Activated naive CD4-positive, alpha-beta T cell (primary cell): Measurements from ENCODE around the gene OR8D2.
"Not testable (repeated sequence)": the region's sequence is repeated elsewhere in the genome, so short reads cannot be mapped to it uniquely, and the experiment has no call there.

Experiments used
- DNase-seq, 4 experiments: peaks; one replicate each; lab custom pipeline; 2025; lab: John Stamatoyannopoulos, UW

The OR8D2 gene

GRCh38 chr11:124285610-124286344 lies 34.2 kb downstream of the OR8D2 start:
- no peak for DNase-seq

GRCh38 chr11:124278261-124278660 lies 41.7 kb downstream of the OR8D2 start:
- DNase-seq = no peak

DNA sequence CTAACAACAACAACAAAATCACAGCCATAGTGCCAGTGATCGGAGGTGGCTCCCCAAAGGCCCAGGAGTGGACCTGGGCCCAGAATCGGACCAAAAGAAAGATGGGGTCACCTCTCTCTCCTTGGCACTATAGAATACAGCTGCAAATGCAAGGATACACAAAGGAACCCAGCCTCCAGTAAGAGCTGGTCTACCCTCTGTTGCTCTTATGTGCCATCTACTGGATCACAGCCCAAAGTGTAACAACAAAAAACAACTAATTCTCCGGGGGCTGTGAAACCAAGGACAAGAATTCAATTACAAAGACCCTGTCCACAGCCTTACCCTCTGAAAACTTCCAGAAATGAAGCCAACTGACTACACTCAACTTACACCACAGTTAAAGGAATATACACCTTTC lies 42.2 kb downstream of the OR8D2 start:
- no peak for DNase-seq

DNA sequence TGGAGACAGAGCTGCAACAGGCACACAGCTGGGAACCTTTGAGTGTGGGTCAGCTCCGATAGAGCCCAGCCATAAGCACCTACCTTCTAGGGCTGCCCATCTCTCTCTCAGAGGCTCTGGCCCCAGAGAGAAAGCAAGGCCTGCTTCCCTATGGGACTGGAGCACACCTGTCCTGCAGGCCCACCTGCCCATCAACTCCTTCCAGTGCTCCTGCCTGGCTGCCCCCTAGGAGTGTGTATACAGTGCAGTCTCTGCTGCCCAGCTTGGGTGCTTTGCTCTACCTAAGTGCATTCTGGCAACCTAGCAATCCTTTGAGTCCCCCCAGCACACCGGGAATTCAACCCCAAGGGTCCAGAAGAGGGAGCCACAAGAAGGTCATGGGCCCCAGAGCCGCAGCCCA lies 42.8 kb downstream of the OR8D2 start:
- DNase-seq = no peak

DNA sequence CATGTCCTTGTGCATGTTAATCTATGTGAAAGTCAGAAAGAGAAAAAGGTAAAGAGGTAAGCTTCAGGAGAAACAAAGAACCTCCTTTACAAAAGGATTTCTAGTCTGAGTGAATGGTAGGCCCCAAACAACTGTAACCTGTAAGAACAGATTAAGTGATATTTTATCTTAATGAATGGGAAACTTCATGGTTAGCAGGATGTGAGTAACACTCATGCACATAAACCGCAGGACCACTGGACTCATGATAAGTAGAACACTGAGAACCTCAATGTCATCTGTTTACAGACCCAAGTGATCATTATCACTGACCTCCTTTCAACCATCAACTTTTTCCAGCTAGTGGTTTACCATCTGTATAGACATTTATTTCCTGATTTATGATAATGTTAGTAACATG lies 43.9 kb downstream of the OR8D2 start:
- no peak for DNase-seq

- DNase-seq = no peak
Measured at GRCh38 chr11:124274000-124274399, 46.0 kb downstream of the OR8D2 start.

GRCh38 chr11:124270886-124271285 lies 49.1 kb downstream of the OR8D2 start:
- DNase-seq = not testable (repeated sequence)
